RWPE2 (cell line): ENCODE measurements around the gene RPGRIP1.

Experiments used
- ATAC-seq: fragments of 200-7000 bp; cut with Tn5 transposase; 3 replicates; pipeline ENCODE4 v1.9.1; 2021; ENCODE audit warnings: low read depth
- DNase-seq: peaks from one replicate; pipeline ENCODE4 v3.0.0-alpha.2; 2020; ENCODE audit warnings: low spot score
- H3K27ac ChIP-seq: fragments of 450-650 bp; 2 replicates; pipeline ENCODE4 v1.5.1; 2017; ENCODE audit warnings: mild to moderate bottlenecking; ENCODE audit not compliant: poor library complexity, severe bottlenecking
- H3K27me3 ChIP-seq: fragments of 250-450 bp; sonication (Bioruptor Pico); 2 replicates; pipeline ENCODE4 v1.5.1; 2021; ENCODE audit warnings: mild to moderate bottlenecking, moderate library complexity; ENCODE audit not compliant: insufficient read depth, poor library complexity, severe bottlenecking
- H3K36me3 ChIP-seq: fragments of 250-450 bp; sonication (Bioruptor Pico); 2 replicates; pipeline ENCODE4 v1.5.1; 2020; ENCODE audit warnings: low read depth, mild to moderate bottlenecking, moderate library complexity
- H3K4me1 ChIP-seq: fragments of 250-450 bp; sonication (Bioruptor Pico); 2 replicates; pipeline ENCODE4 v1.5.1; 2021; ENCODE audit warnings: mild to moderate bottlenecking, moderate library complexity; ENCODE audit not compliant: insufficient read depth, poor library complexity, severe bottlenecking
- H3K4me3 ChIP-seq: fragments of 250-450 bp; sonication (Bioruptor Pico); 2 replicates; pipeline ENCODE4 v1.5.1; 2021; ENCODE audit warnings: mild to moderate bottlenecking, moderate library complexity; ENCODE audit not compliant: severe bottlenecking
- H3K9me3 ChIP-seq: fragments of 250-450 bp; sonication (Bioruptor Pico); 2 replicates; pipeline ENCODE4 v1.5.1; 2021; ENCODE audit warnings: mild to moderate bottlenecking, moderate library complexity; ENCODE audit not compliant: severe bottlenecking
- CTCF ChIP-seq: fragments of 450-650 bp; IDR thresholded peaks from one replicate; pipeline ENCODE4 v1.5.1; 2017; ENCODE audit warnings: mild to moderate bottlenecking, moderate library complexity; ENCODE audit not compliant: poor library complexity, severe bottlenecking

RPGRIP1 gene

GRCh38 chr14:21320913-21321312 lies 41.0 kb downstream of the RPGRIP1 start:
- Histone ChIP-seq H3K27me3 (peaks cover 4% of the 10 kb centered on the region), H3K4me3 (no peak overlapping the region), H3K4me1 (no peaks in the 10 kb centered on the region), H3K27ac (no peak overlapping the region), H3K9me3 (no peaks in the 10 kb centered on the region), H3K36me3 (no peaks in the 10 kb centered on the region)
- no peak for TF ChIP-seq CTCF
- no peak for DNase-seq
- no peak for ATAC-seq

DNA sequence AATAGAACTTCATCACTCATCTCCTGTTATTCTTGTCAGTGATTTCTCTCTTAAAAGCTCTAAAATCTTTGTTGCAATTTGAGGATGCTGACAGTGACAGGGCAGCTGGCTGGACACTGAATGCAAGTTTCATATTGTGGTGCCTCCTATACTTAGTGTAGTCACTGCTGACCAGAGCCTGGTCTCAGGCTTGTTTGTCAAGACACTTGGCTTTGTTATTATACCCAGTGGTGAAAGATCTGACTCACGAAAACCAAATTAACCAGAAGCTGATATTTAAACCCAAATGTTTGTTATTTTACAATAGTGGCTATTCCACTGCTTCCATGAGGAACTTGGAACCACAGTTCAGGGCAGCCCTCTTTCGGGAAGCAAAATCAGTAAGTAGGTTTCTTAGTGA lies 42.8 kb downstream of the RPGRIP1 start:
- no peak for DNase-seq
- ATAC-seq = no peak
- no peak for TF ChIP-seq CTCF
- no peak overlapping the region for H3K4me3 ChIP-seq
- no peaks in the 10 kb centered on the region for H3K36me3 ChIP-seq
- no peaks in the 10 kb centered on the region for H3K4me1 ChIP-seq
- H3K9me3 ChIP-seq = no peaks in the 10 kb centered on the region
- H3K27ac ChIP-seq = no peak overlapping the region
- peaks cover 4% of the 10 kb centered on the region for H3K27me3 ChIP-seq

- ATAC-seq (no peak), DNase-seq (no peak)
- Histone ChIP-seq H3K27ac (no peak overlapping the region), H3K36me3 (no peaks in the 10 kb centered on the region), H3K4me1 (no peaks in the 10 kb centered on the region), H3K4me3 (no peak overlapping the region), H3K9me3 (no peaks in the 10 kb centered on the region), H3K27me3 (peaks cover 4% of the 10 kb centered on the region)
- no peak for TF ChIP-seq CTCF
These were observed 47.1 kb downstream of the RPGRIP1 start for GRCh38 chr14:21326972-21327371.
